HepG2 (cell line): Measurements from ENCODE around the gene GPS2. TPM values are rescaled to one million over a fixed set of nuclear protein-coding genes. Genes with fewer than 3 reads are reported as not detected.
A peak's percentile ranks its signal among the peaks of the same experiment; 100 is the strongest.

Experiments
- ETV5 ChIP-seq: IDR thresholded peaks from 2 replicates; pipeline ENCODE4 v1.6.1; 2018; ENCODE audit warnings: missing biosample characterization, missing genetic modification reagents, inconsistent platforms, borderline replicate concordance
- GATAD2A ChIP-seq: IDR thresholded peaks from 2 replicates; pipeline ENCODE4 v1.6.1; 2016
- HNF4A ChIP-seq: sonication (generic); formaldehyde crosslinking; IDR thresholded peaks from 2 replicates; pipeline ENCODE4 v1.4.0; 2020; ENCODE audit warnings: missing genetic modification reagents
- PAXIP1 ChIP-seq: sonication (generic); formaldehyde crosslinking; conservative IDR thresholded peaks from 2 replicates; pipeline ENCODE4 v1.4.0; 2020; ENCODE audit warnings: mild to moderate bottlenecking, missing genetic modification reagents, moderate library complexity
- SMARCE1 ChIP-seq: fragments of 450-650 bp; IDR thresholded peaks from 2 replicates; pipeline ENCODE4 v1.6.1; 2017; ENCODE audit warnings: borderline replicate concordance
- ZKSCAN5 ChIP-seq: sonication (generic); formaldehyde crosslinking; IDR thresholded peaks from 2 replicates; pipeline ENCODE4 v1.5.1; 2020; ENCODE audit warnings: mild to moderate bottlenecking, missing genetic modification reagents
- ZNF383 ChIP-seq: sonication (generic); formaldehyde crosslinking; IDR thresholded peaks from 2 replicates; pipeline ENCODE4 v1.4.0; 2020; ENCODE audit warnings: missing genetic modification reagents, mild to moderate bottlenecking, borderline replicate concordance
- ZNF414 ChIP-seq: sonication (generic); formaldehyde crosslinking; IDR thresholded peaks from 2 replicates; pipeline ENCODE4 v1.5.0; 2020; ENCODE audit warnings: missing genetic modification reagents
- polyA plus RNA-seq, 8 experiments: library from polyadenylated mRNA; depleted of rRNA in 3 of 8; stranded (reverse) in 7 of 8; unstranded in 1 of 8; fragments of >200 nt; fragmentation: Illumina TruSeq in 4 of 8; extraction: Trizol in 4 of 8; gene quantifications; 2 replicates each; pipeline versions ENCODE4 v1.2.1 to v1.2.3, GENCODE V29; 2011 to 2016; ENCODE audit warnings: low read depth in 4 of 8, missing spikeins in 1 of 8, mixed read lengths in 1 of 8; ENCODE audit not compliant: insufficient read depth in 1 of 8
- total RNA-seq, 5 experiments: library from RNA; depleted of rRNA; stranded (reverse); fragments of >200 nt; fragmentation: Illumina TruSeq; extraction: Trizol; gene quantifications; 2 replicates each; pipeline ENCODE4 v1.2.3, GENCODE V29; 2016; ENCODE audit warnings: low read depth in 1 of 5
- TF ChIP-seq, protein P1 (sequence below), 2 experiments: sonication (generic) in 1 of 2; formaldehyde crosslinking in 1 of 2; IDR thresholded peaks; 2 replicates each; pipeline versions ENCODE4 v1.5.1 to v1.6.1; 2011 to 2020; ENCODE audit warnings: borderline replicate concordance in 1 of 2, low read depth in 1 of 2, low read length in 1 of 2, mild to moderate bottlenecking in 1 of 2, missing genetic modification reagents in 1 of 2, moderate library complexity in 1 of 2

The GPS2 gene
- total and polyA plus RNA-seq, 2 of the 13 experiments (the other 11 are each of a cell fraction or from before 2014, with no cell fraction given): 58.0 to 59.4 TPM

DNA sequence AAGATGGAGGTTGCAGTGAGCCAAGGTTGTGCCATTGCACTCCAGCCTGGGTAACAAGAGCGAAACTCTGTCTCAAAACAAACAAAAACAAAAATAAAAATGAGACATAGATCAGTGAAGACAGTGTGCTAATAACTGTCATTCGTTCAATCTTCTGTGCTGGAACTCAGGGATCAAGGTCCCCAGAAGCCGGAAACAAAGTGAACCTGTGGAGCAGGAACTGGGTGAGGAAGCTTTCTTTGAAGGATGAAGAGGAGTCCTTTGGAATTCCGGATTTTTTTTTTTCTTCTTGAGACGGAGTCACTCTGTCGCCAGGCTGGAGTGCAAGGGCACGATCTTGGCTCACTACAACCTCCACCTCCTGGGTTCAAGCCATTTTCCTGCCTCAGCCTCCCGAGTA, 35.7 kb downstream of the GPS2 start (continued):
- no peak for TF ChIP-seq ZNF414
- TF ChIP-seq ZKSCAN5 (CRISPR knock-in tag): no peak
- peak; percentile 25 for TF ChIP-seq HNF4A (CRISPR knock-in tag)
- TF ChIP-seq SMARCE1: no peak
- 0 out of 2 replicates have a peak, but pooled peaks have one; percentile 22 for TF ChIP-seq PAXIP1 (CRISPR knock-in tag)
- TF ChIP-seq GATAD2A (CRISPR knock-in tag): 0 out of 2 replicates have a peak, but pooled peaks have one; percentile 15
- TF ChIP-seq ETV5 (CRISPR knock-in tag): peak; percentile 41; the same call in 1 of the 2 replicates
- TF ChIP-seq, protein P1, sequence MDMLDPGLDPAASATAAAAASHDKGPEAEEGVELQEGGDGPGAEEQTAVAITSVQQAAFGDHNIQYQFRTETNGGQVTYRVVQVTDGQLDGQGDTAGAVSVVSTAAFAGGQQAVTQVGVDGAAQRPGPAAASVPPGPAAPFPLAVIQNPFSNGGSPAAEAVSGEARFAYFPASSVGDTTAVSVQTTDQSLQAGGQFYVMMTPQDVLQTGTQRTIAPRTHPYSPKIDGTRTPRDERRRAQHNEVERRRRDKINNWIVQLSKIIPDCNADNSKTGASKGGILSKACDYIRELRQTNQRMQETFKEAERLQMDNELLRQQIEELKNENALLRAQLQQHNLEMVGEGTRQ (IDR thresholded peaks at IDR 0.05; ENCODE audit: low read depth, low read length): no peak
- TF ChIP-seq, protein P1 (CRISPR knock-in tag; IDR thresholded peaks at IDR 0.05; ENCODE audit: borderline replicate concordance): no peak
- no peak for TF ChIP-seq ZNF383 (CRISPR knock-in tag)
- TF ChIP-seq, all 625 proteins: peak for 6
